Omental fat pad (tissue), 4 donors: ENCODE measurements around the gene MSTN. TPM values are rescaled to one million over a fixed set of nuclear protein-coding genes. Genes with fewer than 3 reads are reported as not detected.

Experiments used
- ATAC-seq: fragments of 150-250 bp; one replicate; pipeline ENCODE4 v1.9.1; 2016; ENCODE audit warnings: mild to moderate bottlenecking, moderate library complexity; ENCODE audit not compliant: low FRiP score
- DNase-seq: peaks from one replicate; pipeline ENCODE4 v3.0.0-alpha.2; 2019; ENCODE audit warnings: low spot score
- total RNA-seq, 4 donors: library from RNA; depleted of rRNA; stranded (reverse); fragments of >200 nt; gene quantifications; one replicate each; pipeline ENCODE4 v1.1.0, GENCODE V29; 2016
- TF ChIP-seq, protein P1 (sequence below), 3 donors: fragments of 450-650 bp; IDR thresholded peaks; one replicate each; pipeline ENCODE4 v1.5.1; 2016 to 2017; ENCODE audit warnings: antibody characterized with exemption in 3 of 3, mild to moderate bottlenecking in 3 of 3, moderate library complexity in 2 of 3

The MSTN gene
- total RNA-seq, 4 donors from 2014 or later, result 0.28 to 0.63 (median 0.47) TPM; not detected in 1

DNA sequence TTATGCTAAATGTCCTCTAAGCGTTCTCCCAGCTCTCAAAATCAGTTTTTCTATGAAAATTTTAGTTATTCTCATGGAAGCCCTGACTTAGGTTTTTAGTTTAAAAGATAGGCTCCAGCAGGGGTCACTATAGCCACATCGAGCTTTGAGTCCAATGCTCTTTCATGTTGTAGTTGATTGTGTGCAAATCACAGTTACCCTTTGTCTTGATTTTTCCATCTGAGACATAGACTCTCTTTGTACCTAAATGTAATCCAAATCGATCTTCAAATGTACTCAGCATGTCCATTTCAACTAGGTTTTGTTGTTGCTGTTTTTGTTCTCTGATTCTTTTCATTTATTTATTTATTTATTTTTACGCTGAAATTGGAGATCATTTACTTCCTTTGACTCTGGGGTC, 26.4 kb upstream of the MSTN start:
- TF ChIP-seq, protein P1, sequence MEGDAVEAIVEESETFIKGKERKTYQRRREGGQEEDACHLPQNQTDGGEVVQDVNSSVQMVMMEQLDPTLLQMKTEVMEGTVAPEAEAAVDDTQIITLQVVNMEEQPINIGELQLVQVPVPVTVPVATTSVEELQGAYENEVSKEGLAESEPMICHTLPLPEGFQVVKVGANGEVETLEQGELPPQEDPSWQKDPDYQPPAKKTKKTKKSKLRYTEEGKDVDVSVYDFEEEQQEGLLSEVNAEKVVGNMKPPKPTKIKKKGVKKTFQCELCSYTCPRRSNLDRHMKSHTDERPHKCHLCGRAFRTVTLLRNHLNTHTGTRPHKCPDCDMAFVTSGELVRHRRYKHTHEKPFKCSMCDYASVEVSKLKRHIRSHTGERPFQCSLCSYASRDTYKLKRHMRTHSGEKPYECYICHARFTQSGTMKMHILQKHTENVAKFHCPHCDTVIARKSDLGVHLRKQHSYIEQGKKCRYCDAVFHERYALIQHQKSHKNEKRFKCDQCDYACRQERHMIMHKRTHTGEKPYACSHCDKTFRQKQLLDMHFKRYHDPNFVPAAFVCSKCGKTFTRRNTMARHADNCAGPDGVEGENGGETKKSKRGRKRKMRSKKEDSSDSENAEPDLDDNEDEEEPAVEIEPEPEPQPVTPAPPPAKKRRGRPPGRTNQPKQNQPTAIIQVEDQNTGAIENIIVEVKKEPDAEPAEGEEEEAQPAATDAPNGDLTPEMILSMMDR (IDR thresholded peaks at IDR 0.05), result peak in 1 of 3 donors; percentile 32
- DNase-seq (no peak), ATAC-seq (no peak)

DNA sequence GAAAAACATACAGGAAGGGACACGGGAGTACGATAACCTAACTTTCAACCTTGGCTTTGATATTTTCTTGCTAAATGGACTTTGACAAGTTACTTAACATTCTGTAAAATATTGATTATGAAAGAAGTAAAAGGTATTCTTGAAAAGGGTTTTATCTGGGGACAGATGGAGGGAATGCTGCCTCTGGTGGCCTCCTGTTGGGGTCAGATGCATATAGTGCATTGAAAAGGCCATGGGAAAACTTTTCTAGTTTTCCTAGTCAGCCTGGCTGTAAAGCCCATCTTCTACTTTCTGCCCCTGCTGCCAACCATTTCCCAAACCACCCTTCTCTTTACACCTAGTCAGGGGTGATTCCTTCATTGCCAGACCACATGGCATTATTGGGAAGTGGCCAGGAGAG, 22.2 kb upstream of the MSTN start:
- TF ChIP-seq, protein P1 (IDR thresholded peaks at IDR 0.05), result no peak
- DNase-seq (no peak), ATAC-seq (no peak)

DNA sequence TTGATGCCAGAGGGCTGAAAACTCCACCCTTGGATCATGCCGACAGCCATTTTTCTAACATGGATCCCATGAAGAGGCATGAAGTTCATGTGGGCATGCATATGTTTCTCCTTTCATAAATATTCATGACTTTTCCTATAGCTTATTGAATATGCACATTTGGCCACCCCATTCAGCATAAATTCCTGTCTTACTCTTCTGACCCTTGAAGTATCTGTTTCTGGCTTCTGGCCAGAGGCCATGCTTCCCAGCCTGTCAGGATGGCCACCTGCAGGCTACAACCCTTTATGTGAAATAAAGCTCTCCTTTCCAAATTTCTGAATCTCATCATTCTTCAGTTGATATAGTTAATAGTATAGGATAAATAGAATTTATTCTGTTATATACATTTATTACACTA, 19.6 kb upstream of the MSTN start:
- TF ChIP-seq, protein P1 (IDR thresholded peaks at IDR 0.05), result no peak
- DNase-seq (no peak), ATAC-seq (no peak)

DNA sequence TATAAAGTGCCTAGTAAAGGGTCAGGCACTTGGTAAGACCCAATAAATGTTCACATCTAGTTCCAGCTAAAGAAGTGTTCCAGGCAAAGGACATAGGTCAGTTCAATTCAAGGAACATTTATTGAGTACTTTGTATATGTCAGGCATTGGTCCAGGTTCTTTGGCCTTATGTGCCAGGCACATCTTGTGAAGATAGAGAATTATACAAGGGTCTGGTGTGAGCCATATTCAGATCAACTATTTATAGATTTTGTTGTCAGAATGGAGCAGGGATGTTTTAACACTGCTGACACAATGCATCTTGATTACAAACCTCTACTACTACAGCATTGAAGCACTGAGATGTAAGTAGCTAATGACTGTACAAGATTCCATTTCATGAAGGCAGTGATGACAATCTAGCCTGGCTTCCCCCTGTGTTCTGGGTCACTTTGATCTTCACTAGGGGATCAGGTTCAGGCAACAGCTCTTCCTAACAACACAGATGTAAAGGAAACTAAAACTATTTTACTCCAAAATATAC, 18.1 kb upstream of the MSTN start:
- no peak for ATAC-seq
- TF ChIP-seq, protein P1 (IDR thresholded peaks at IDR 0.05), result no peak

DNA sequence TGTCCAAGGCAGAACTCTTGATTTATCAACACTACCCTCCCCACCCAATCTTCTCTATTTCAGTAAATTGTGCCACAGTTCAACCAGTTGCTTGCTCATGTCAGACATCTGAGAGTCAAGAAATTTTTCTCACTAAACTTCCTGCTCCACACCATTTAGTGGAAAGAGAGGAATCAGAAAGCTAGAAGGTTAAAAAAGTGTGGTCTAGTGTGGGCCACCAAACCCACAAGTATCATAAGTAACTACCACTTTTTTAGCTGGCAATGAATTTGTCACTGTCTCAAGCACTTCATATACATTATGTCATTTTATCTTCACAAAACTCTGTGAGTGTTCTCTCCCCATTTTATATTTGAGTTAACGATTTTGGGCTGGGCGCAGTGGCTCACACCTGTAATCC, 16.6 kb upstream of the MSTN start:
- TF ChIP-seq, protein P1 (IDR thresholded peaks at IDR 0.05), result no peak
- DNase-seq, result no peak
- no peak for ATAC-seq

More for the DNA sequence above, 18.1 kb upstream of the MSTN start:
- DNase-seq, result no peak

DNA sequence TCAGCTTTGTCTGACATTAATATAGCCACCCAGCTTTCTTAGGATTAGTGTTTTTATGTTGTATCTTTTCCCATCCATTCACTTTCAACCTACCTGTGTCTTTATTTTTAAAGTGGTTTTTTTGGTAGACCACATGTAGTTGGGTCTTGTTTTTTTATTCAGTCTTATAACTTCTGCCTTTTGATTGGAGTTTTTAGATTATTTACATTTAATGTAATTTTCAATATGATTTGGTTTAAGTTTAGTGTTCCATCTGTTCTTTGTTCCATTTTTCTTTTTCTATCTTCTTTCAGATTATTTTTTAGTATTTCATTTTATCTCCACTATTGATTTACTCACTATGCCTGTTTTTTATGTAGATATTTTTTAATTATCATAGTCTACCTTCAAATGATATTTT, 13.1 kb upstream of the MSTN start:
- ATAC-seq (no peak), DNase-seq (no peak)
- TF ChIP-seq, protein P1 (IDR thresholded peaks at IDR 0.05), result no peak

DNA sequence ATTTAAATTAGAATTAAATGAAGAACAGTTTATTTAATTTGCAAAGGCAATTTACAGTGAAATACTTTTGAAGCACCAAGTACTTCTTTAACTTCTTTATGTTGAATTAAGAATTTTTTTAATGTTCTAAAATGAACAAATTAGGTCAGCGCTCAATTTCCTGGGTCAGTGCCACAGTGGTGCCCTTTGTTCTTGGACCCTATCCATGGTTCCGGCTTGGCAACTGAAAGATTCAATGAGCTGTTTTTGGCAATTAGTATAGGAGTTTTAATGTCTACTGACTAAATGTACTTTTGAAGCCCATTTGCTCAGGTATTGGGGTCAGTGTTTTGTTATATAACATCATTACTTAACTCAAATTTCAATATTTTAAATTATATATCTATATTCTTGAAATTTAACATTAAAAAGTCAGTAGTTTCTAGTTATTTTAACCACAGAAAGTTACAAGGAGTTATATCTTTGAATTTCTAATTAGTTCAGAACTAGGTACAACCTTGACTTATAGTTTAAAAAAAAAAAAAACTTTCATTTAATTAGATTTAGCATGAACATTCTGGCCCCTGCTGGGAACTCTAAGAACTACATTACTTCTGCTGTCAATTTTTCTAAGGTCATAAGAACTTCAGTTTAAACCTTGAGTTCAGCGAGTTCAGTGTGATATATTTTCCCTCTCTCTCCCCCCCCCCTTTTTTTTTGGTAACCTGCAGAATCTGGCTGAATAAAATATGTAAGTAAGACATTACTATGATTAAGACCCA, 7.6 kb upstream of the MSTN start:
- TF ChIP-seq, protein P1 (IDR thresholded peaks at IDR 0.05), result no peak
- ATAC-seq (no peak), DNase-seq (no peak)
